Measurements from ENCODE around the gene KIF16B.

- TF ChIP-seq EP300 (IDR thresholded peaks at IDR 0.05) (no peak), POLR2A (IDR thresholded peaks at IDR 0.05) (no peak)
- TF ChIP-seq, protein P1, sequence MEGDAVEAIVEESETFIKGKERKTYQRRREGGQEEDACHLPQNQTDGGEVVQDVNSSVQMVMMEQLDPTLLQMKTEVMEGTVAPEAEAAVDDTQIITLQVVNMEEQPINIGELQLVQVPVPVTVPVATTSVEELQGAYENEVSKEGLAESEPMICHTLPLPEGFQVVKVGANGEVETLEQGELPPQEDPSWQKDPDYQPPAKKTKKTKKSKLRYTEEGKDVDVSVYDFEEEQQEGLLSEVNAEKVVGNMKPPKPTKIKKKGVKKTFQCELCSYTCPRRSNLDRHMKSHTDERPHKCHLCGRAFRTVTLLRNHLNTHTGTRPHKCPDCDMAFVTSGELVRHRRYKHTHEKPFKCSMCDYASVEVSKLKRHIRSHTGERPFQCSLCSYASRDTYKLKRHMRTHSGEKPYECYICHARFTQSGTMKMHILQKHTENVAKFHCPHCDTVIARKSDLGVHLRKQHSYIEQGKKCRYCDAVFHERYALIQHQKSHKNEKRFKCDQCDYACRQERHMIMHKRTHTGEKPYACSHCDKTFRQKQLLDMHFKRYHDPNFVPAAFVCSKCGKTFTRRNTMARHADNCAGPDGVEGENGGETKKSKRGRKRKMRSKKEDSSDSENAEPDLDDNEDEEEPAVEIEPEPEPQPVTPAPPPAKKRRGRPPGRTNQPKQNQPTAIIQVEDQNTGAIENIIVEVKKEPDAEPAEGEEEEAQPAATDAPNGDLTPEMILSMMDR (IDR thresholded peaks at IDR 0.05): no peak
Measured at GRCh38 chr20:16538779-16539178, 34.5 kb downstream of the KIF16B start.
